Neural cell (in vitro differentiated cells): ENCODE measurements around the gene RAC3. TPM values are rescaled to one million over a fixed set of nuclear protein-coding genes. Genes with fewer than 3 reads are reported as not detected.

Experiments used
- H2AFZ ChIP-seq: fragments of 200-600, 300-800 bp; sonication (generic), shearing (Covaris generic); 2 replicates; pipeline ENCODE4 v1.6.0; 2014; ENCODE audit warnings: low read depth, mild to moderate bottlenecking, antibody characterized with exemption, low read length, moderate library complexity
- H3F3A ChIP-seq: fragments of 200-600 bp; shearing (Covaris generic); 2 replicates; pipeline ENCODE4 v1.6.1; 2016; ENCODE audit warnings: mild to moderate bottlenecking, moderate library complexity, mixed read lengths, antibody characterized with exemption, low read length; ENCODE audit not compliant: insufficient read depth, poor library complexity, severe bottlenecking
- H3K27ac ChIP-seq: fragments of 200-600, 300-800 bp; sonication (generic), shearing (Covaris generic); 2 replicates; pipeline ENCODE4 v1.5.1; 2014; ENCODE audit warnings: mild to moderate bottlenecking, low read length, moderate library complexity
- H3K27me3 ChIP-seq: fragments of 300-800, 200-600 bp; sonication (generic), shearing (Covaris generic); 2 replicates; pipeline ENCODE4 v1.6.0; 2014; ENCODE audit warnings: mild to moderate bottlenecking, low read depth, low read length, moderate library complexity; ENCODE audit not compliant: insufficient read depth
- H3K36me3 ChIP-seq: fragments of 300-800, 200-600 bp; sonication (generic), shearing (Covaris generic); 2 replicates; pipeline ENCODE4 v1.5.1; 2014; ENCODE audit warnings: mild to moderate bottlenecking, antibody characterized with exemption, low read length, moderate library complexity; ENCODE audit not compliant: insufficient read depth
- H3K4me2 ChIP-seq: fragments of 300-800, 200-600 bp; sonication (generic), shearing (Covaris generic); 2 replicates; pipeline ENCODE4 v1.6.0; 2014; ENCODE audit warnings: mild to moderate bottlenecking, low read length
- H3K4me3 ChIP-seq: fragments of 300-800, 200-600 bp; sonication (generic), shearing (Covaris generic); 2 replicates; pipeline ENCODE4 v1.5.1; 2014; ENCODE audit warnings: mild to moderate bottlenecking, low read length, moderate library complexity
- H3K79me2 ChIP-seq: fragments of 200-600 bp; shearing (Covaris generic); replicated peaks from 2 replicates; pipeline ENCODE4 v1.6.0; 2014; ENCODE audit warnings: mild to moderate bottlenecking, low read length, moderate library complexity; ENCODE audit not compliant: insufficient read depth
- H3K9ac ChIP-seq: fragments of 300-800, 200-600 bp; sonication (generic), shearing (Covaris generic); 2 replicates; pipeline ENCODE4 v1.6.1; 2016; ENCODE audit warnings: mild to moderate bottlenecking, low read length, mixed read lengths
- H3K9me2 ChIP-seq: fragments of 200-600 bp; shearing (Covaris generic); 2 replicates; pipeline ENCODE4 v1.6.1; 2016; ENCODE audit warnings: mild to moderate bottlenecking, low read length, mixed read lengths; ENCODE audit not compliant: insufficient read depth
- H3K9me3 ChIP-seq: fragments of 200-600, 300-800 bp; sonication (generic), shearing (Covaris generic); 2 replicates; pipeline ENCODE4 v1.6.1; 2016; ENCODE audit warnings: mild to moderate bottlenecking, mixed run types, low read length, moderate library complexity, mixed read lengths
- H4K20me1 ChIP-seq: fragments of 200-600 bp; shearing (Covaris generic); 2 replicates; pipeline ENCODE4 v1.6.1; 2016; ENCODE audit warnings: mild to moderate bottlenecking, mixed run types; ENCODE audit not compliant: insufficient read depth
- EZH2 ChIP-seq: fragments of 200-600, 300-800 bp; shearing (Covaris generic), sonication (generic); IDR thresholded peaks from 2 replicates; pipeline ENCODE4 v1.6.1; 2014; ENCODE audit warnings: antibody characterized with exemption, low read length, borderline replicate concordance, mild to moderate bottlenecking; ENCODE audit not compliant: insufficient read depth, poor library complexity, severe bottlenecking
- MXI1 ChIP-seq: fragments of 450-650 bp; conservative IDR thresholded peaks from 2 replicates; pipeline ENCODE4 v1.6.1; 2014; ENCODE audit warnings: antibody characterized with exemption, mild to moderate bottlenecking; ENCODE audit not compliant: poor library complexity, severe bottlenecking
- RAD21 ChIP-seq: fragments of 450-650 bp; conservative IDR thresholded peaks from 2 replicates; pipeline ENCODE4 v1.6.1; 2014; ENCODE audit warnings: antibody characterized with exemption, mild to moderate bottlenecking, moderate library complexity
- SMC3 ChIP-seq: fragments of 450-650 bp; conservative IDR thresholded peaks from 2 replicates; pipeline ENCODE4 v1.6.1; 2014; ENCODE audit warnings: antibody characterized with exemption, mild to moderate bottlenecking, moderate library complexity; ENCODE audit not compliant: poor library complexity
- polyA plus RNA-seq: library from polyadenylated mRNA; depleted of rRNA; stranded (reverse); fragments of >200 nt; gene quantifications from 2 replicates; pipeline ENCODE4 v1.2.3, GENCODE V29; 2014
- TF ChIP-seq, protein P1 (sequence below): IDR thresholded peaks from 2 replicates; pipeline ENCODE4 v1.6.1; 2012; ENCODE audit warnings: borderline replicate concordance

RAC3 gene
- polyA plus RNA-seq, 1 donor from 2014 or later = 211 TPM

DNA sequence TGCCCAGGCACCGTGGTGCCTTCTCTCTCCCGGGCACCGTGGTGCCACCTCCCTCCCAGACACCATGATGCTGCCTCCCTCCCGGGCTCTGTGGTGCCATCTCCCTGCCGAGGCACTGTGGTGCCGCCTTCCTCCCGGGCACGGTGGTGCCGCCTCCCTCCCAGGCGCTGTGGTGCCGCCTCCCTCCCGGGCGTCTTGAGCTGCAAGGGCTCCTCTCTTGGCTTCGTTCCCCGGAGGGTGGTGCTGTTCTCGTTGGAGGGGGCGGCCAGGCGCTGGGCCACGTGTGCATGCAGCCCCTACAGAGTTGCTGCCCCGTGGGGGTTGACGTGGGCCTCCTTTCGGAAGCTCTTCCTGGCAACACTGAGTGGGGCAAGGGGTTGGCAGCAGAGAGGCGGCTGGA is 17.0 kb upstream of the RAC3 start:
- Histone ChIP-seq H3K27ac (no peak overlapping the region), H3F3A (no peaks in the 10 kb centered on the region), H3K9ac (no peak overlapping the region), H3K9me3 (no peaks in the 10 kb centered on the region), H3K27me3 (no peaks in the 10 kb centered on the region), H2AFZ (no peak overlapping the region), H3K36me3 (no peaks in the 10 kb centered on the region), H3K4me2 (no peak overlapping the region), H3K4me3 (no peak overlapping the region), H4K20me1 (no peaks in the 10 kb centered on the region), H3K79me2 (no peaks in the 10 kb centered on the region), H3K9me2 (no peaks in the 10 kb centered on the region)
- TF ChIP-seq, protein P1, sequence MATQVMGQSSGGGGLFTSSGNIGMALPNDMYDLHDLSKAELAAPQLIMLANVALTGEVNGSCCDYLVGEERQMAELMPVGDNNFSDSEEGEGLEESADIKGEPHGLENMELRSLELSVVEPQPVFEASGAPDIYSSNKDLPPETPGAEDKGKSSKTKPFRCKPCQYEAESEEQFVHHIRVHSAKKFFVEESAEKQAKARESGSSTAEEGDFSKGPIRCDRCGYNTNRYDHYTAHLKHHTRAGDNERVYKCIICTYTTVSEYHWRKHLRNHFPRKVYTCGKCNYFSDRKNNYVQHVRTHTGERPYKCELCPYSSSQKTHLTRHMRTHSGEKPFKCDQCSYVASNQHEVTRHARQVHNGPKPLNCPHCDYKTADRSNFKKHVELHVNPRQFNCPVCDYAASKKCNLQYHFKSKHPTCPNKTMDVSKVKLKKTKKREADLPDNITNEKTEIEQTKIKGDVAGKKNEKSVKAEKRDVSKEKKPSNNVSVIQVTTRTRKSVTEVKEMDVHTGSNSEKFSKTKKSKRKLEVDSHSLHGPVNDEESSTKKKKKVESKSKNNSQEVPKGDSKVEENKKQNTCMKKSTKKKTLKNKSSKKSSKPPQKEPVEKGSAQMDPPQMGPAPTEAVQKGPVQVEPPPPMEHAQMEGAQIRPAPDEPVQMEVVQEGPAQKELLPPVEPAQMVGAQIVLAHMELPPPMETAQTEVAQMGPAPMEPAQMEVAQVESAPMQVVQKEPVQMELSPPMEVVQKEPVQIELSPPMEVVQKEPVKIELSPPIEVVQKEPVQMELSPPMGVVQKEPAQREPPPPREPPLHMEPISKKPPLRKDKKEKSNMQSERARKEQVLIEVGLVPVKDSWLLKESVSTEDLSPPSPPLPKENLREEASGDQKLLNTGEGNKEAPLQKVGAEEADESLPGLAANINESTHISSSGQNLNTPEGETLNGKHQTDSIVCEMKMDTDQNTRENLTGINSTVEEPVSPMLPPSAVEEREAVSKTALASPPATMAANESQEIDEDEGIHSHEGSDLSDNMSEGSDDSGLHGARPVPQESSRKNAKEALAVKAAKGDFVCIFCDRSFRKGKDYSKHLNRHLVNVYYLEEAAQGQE = no peak

DNA sequence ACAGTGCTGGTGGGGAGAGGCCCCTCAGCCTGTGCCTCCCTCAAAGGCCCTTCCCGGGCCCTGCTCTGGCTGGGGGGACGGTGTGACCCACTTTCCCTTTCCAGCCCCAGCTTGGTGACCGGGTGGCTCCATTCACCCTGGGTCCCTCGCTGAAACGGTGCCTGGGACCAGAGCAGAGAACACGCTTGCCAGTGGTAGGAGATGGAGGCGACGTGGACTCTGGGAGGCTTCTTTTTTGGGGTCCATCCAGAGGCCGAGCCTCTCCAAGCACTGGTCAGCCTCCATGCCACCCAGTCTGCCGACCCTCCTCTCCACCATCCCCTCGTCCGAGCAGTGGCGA is 16.5 kb upstream of the RAC3 start:
- Histone ChIP-seq H3K9ac (no peak overlapping the region), H3K4me3 (no peak overlapping the region), H3K79me2 (no peaks in the 10 kb centered on the region), H4K20me1 (no peaks in the 10 kb centered on the region), H3K9me3 (no peaks in the 10 kb centered on the region), H2AFZ (no peak overlapping the region), H3F3A (no peaks in the 10 kb centered on the region), H3K36me3 (no peaks in the 10 kb centered on the region), H3K4me2 (no peak overlapping the region), H3K27me3 (no peaks in the 10 kb centered on the region), H3K27ac (no peak overlapping the region), H3K9me2 (no peaks in the 10 kb centered on the region)
- TF ChIP-seq RAD21 = no peak

- Histone ChIP-seq H3K79me2 (no peaks in the 10 kb centered on the region), H3K27me3 (no peaks in the 10 kb centered on the region), H3K4me3 (no peak overlapping the region), H4K20me1 (no peaks in the 10 kb centered on the region), H3K4me2 (no peak overlapping the region), H3F3A (no peaks in the 10 kb centered on the region), H3K36me3 (no peaks in the 10 kb centered on the region), H3K9ac (no peak overlapping the region), H2AFZ (no peak overlapping the region), H3K27ac (no peak overlapping the region), H3K9me3 (no peaks in the 10 kb centered on the region), H3K9me2 (no peaks in the 10 kb centered on the region)
- TF ChIP-seq EZH2 (no peak), MXI1 (no peak), SMC3 (no peak), RAD21 (no peak)
Observed at GRCh38 chr17:82015311-82015971, 16.0 kb upstream of the RAC3 start.
